HG02973 (cell line): ENCODE results near the gene SLC10A6.

Experiments used
- ATAC-seq: cut with Tn5 transposase; IDR thresholded peaks from one replicate; pipeline ENCODE4 v1.9.1; 2021; ENCODE audit warnings: moderate library complexity; ENCODE audit not compliant: unreplicated experiment

Gene SLC10A6

DNA sequence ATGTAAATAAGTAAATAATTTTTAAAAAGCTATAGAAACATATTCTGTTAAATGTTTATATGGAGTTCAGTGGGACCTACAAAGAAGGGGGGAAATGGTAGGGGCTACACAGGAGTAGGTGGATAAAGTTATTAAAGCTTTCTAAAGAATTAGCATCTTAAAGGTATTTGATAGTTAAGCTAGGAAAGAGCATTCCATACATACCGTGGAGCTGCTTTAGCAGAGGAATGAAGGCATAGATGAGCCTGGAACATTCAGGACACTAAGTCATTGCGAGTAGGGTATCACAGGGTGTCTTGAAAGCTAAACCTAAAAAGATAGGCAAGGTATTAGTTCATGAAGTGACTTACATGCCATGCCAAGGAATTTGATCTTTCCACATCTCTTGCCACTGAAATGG lies 60.4 kb downstream of the SLC10A6 start:
- no peak for ATAC-seq

DNA sequence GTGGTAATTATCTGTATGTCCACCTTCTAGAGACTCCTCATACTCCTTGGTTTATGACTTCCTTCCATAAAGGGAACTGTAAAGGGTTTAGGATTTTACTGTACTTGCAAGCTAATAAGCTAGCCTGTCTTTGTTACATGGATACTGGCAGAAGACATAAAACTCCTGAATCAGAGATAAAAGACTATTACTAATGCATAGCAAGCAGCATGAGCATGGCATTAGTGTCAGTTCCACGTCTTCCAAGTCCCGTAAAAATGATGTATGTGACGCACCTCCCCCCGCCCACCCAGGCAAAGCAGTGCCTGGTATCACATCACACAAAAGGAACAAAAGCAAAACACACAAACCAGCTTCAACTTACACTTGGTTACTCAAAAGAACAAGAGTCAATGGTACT lies 71.0 kb downstream of the SLC10A6 start:
- ATAC-seq = no peak

DNA sequence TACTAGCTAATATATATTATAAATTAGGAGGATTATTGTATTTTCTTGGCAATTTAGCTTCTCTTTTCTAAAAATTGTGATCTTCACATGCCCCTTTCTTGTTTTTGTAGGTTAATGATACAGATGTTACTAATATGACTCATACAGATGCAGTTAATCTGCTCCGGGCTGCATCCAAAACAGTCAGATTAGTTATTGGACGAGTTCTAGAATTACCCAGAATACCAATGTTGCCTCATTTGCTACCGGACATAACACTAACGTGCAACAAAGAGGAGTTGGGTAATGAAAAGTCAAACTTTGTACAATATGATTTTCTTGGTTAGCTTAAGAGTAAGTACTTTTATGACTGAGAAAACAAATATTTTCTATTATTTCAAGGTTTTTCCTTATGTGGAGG lies 74.1 kb downstream of the SLC10A6 start:
- ATAC-seq = no peak
